ENCODE data around the gene TNRC6C. TPM values are rescaled to one million over a fixed set of nuclear protein-coding genes. Genes with fewer than 3 reads are reported as not detected.
"Not testable (repeated sequence)": the region's sequence is repeated elsewhere in the genome, so short reads cannot be mapped to it uniquely, and the experiment has no call there.

TNRC6C gene
- total and polyA plus RNA-seq, 2 experiments from 2014 or later = 4.2 to 5.6 TPM

GRCh38 chr17:78137392-78138203, 179.1 kb downstream of the TNRC6C start:
- no peak overlapping the region for H3K27ac ChIP-seq
- 78% methylated on average over 26 of the region's 26 CpGs for WGBS (ENCODE audit: low lambda C conversion rate, missing lambda C conversion rate)
- no peak for DNase-seq (ENCODE audit: low spot score)
- H3K36me3 ChIP-seq (replicated peaks; ENCODE audit: insufficient read depth, low read depth) = no peaks in the 10 kb centered on the region
- no peaks in the 10 kb centered on the region for H3K27me3 ChIP-seq
- no peak overlapping the region for H3K4me3 ChIP-seq
- H3K9me3 ChIP-seq (ENCODE audit: low read depth) = no peaks in the 10 kb centered on the region
- H3K4me1 ChIP-seq (ENCODE audit: insufficient read depth) = no peaks in the 10 kb centered on the region
- no peak overlapping the region for H2AFZ ChIP-seq
- no peaks in the 10 kb centered on the region for H3K9me2 ChIP-seq (replicated peaks; ENCODE audit: insufficient read depth)
- H3K79me2 ChIP-seq = no peaks in the 10 kb centered on the region
- TF ChIP-seq EZH2phosphoT487 (IDR thresholded peaks at IDR 0.05; ENCODE audit: low read depth, severe bottlenecking, unreplicated experiment) (no peak), CTCF (IDR thresholded peaks at IDR 0.05; ENCODE audit: poor library complexity) (peak; percentile 30), EZH2 (IDR thresholded peaks at IDR 0.05; ENCODE audit: borderline replicate concordance) (no peak)
- no peaks in the 10 kb centered on the region for H4K20me1 ChIP-seq (ENCODE audit: insufficient read depth, poor library complexity, severe bottlenecking)
- no peak overlapping the region for H3K4me2 ChIP-seq

- H3K9me2 ChIP-seq (replicated peaks; ENCODE audit: insufficient read depth) = no peaks in the 10 kb centered on the region
- H3K9me3 ChIP-seq (ENCODE audit: low read depth) = no peaks in the 10 kb centered on the region
- H2AFZ ChIP-seq = no peak overlapping the region
- no peak overlapping the region for H3K27ac ChIP-seq
- no peaks in the 10 kb centered on the region for H3K36me3 ChIP-seq (replicated peaks; ENCODE audit: insufficient read depth, low read depth)
- no peak overlapping the region for H3K4me3 ChIP-seq
- no peaks in the 10 kb centered on the region for H3K4me1 ChIP-seq (ENCODE audit: insufficient read depth)
- H3K27me3 ChIP-seq = no peaks in the 10 kb centered on the region
- H3K4me2 ChIP-seq = no peak overlapping the region
- no peak for TF ChIP-seq CTCF (IDR thresholded peaks at IDR 0.05; ENCODE audit: poor library complexity)
- no peaks in the 10 kb centered on the region for H3K79me2 ChIP-seq
- no peaks in the 10 kb centered on the region for H4K20me1 ChIP-seq (ENCODE audit: insufficient read depth, poor library complexity, severe bottlenecking)
- WGBS (ENCODE audit: low lambda C conversion rate, missing lambda C conversion rate) = 79% methylated on average over 15 of the region's 17 CpGs
- no peak for DNase-seq (ENCODE audit: low spot score)
These were observed 179.9 kb downstream of the TNRC6C start for GRCh38 chr17:78138204-78139060.

- not testable (repeated sequence) for H3K4me2 ChIP-seq; H3K27ac ChIP-seq; H3K9me3 ChIP-seq (ENCODE audit: low read depth); H3K27me3 ChIP-seq; H3K4me3 ChIP-seq; H3K79me2 ChIP-seq; H3K36me3 ChIP-seq (replicated peaks; ENCODE audit: insufficient read depth, low read depth); H4K20me1 ChIP-seq (ENCODE audit: insufficient read depth, poor library complexity, severe bottlenecking); H3K9me2 ChIP-seq (replicated peaks; ENCODE audit: insufficient read depth); DNase-seq (ENCODE audit: low spot score); H2AFZ ChIP-seq
- peaks cover 10% of the 10 kb centered on the region for H3K4me1 ChIP-seq (ENCODE audit: insufficient read depth)
- 96% methylated on average over 12 of the region's 12 CpGs for WGBS (ENCODE audit: low lambda C conversion rate, missing lambda C conversion rate)
These were observed 181.3 kb downstream of the TNRC6C start for GRCh38 chr17:78139861-78140168.

Data from hepatocyte (in vitro differentiated cells).